Measurements from ENCODE around the gene DHRS7C. TPM values are rescaled to one million over a fixed set of nuclear protein-coding genes. Genes with fewer than 3 reads are reported as not detected.

DHRS7C gene
- total RNA-seq, 2 experiments from 2014 or later: not detected

GRCh38 chr17:9728005-9728404 is 63.4 kb downstream of the DHRS7C start:
- CTCF ChIA-PET: interaction anchor here (0.7 kb wide), 1 partner anchor 238 kb away, joined by 3 read pairs; no protein-coding TSS in a partner anchor
- Mint-ChIP-seq H3K9me3 (no peaks in the 10 kb centered on the region), H3K27me3 (ENCODE audit: low read depth) (peaks cover 6% of the 10 kb centered on the region), H3K27ac (no peak overlapping the region), H3K4me1 (ENCODE audit: low read depth) (no peaks in the 10 kb centered on the region), H3K4me3 (no peak overlapping the region), H3K36me3 (ENCODE audit: low read depth) (no peaks in the 10 kb centered on the region)
- DNase-seq: no peak
- intact Hi-C loops (cut with micrococcal nuclease): loop anchor here (5.0 to 10.0 kb wide), 2 partner anchors 39 to 887 kb away; no protein-coding TSS in a partner anchor

GRCh38 chr17:9726291-9726690 is 65.1 kb downstream of the DHRS7C start:
- Mint-ChIP-seq H3K4me3 (no peak overlapping the region), H3K27ac (no peak overlapping the region), H3K9me3 (no peaks in the 10 kb centered on the region), H3K4me1 (ENCODE audit: low read depth) (no peaks in the 10 kb centered on the region), H3K36me3 (ENCODE audit: low read depth) (no peaks in the 10 kb centered on the region), H3K27me3 (ENCODE audit: low read depth) (peaks cover 6% of the 10 kb centered on the region)
- CTCF ChIA-PET: interaction anchor here (0.6 to 0.7 kb wide), 2 partner anchors 149 to 256 kb away, joined by 3 read pairs; no protein-coding TSS in a partner anchor
- intact Hi-C loops (cut with micrococcal nuclease): loop anchor here (5.0 to 10.0 kb wide), 2 partner anchors 41 to 889 kb away; no protein-coding TSS in a partner anchor
- no peak for DNase-seq

GRCh38 chr17:9725575-9725974 is 65.8 kb downstream of the DHRS7C start:
- DNase-seq: no peak
- CTCF ChIA-PET: interaction anchor here (0.7 kb wide), 1 partner anchor 148 kb away, joined by 3 read pairs; no protein-coding TSS in a partner anchor
- peaks cover 6% of the 10 kb centered on the region for H3K27me3 Mint-ChIP-seq (ENCODE audit: low read depth)
- H3K36me3 Mint-ChIP-seq (ENCODE audit: low read depth): no peaks in the 10 kb centered on the region
- intact Hi-C loops (cut with micrococcal nuclease): loop anchor here (5.0 to 10.0 kb wide), 2 partner anchors 42 to 889 kb away; no protein-coding TSS in a partner anchor
- H3K4me3 Mint-ChIP-seq: no peak overlapping the region
- no peak overlapping the region for H3K27ac Mint-ChIP-seq
- H3K9me3 Mint-ChIP-seq: no peaks in the 10 kb centered on the region
- no peaks in the 10 kb centered on the region for H3K4me1 Mint-ChIP-seq (ENCODE audit: low read depth)

Other genes with a start within 250 kb of the DHRS7C start
- gene STX8, start 215.8 kb downstream of the DHRS7C start, total RNA-seq: 10 to 100 TPM; 60.6 to 68.0 TPM
- not detected for gene CFAP52, start 214.9 kb downstream of the DHRS7C start, total RNA-seq
- under 1 TPM; 0.17 to 0.24 TPM for gene USP43, start 146.1 kb downstream of the DHRS7C start, total RNA-seq
- gene GSG1L2, start 30.5 kb upstream of the DHRS7C start, total RNA-seq: not detected
- gene GLP2R, start 34.3 kb upstream of the DHRS7C start, total RNA-seq: not detected
- gene RCVRN, start 113.7 kb upstream of the DHRS7C start, total RNA-seq: not detected

Measured in activated naive CD4-positive, alpha-beta T cell treated with anti-CD3 and anti-CD28 coated beads for 36 hours (primary cell).